Measurements from ENCODE around the gene FOXL2NB.

DNA sequence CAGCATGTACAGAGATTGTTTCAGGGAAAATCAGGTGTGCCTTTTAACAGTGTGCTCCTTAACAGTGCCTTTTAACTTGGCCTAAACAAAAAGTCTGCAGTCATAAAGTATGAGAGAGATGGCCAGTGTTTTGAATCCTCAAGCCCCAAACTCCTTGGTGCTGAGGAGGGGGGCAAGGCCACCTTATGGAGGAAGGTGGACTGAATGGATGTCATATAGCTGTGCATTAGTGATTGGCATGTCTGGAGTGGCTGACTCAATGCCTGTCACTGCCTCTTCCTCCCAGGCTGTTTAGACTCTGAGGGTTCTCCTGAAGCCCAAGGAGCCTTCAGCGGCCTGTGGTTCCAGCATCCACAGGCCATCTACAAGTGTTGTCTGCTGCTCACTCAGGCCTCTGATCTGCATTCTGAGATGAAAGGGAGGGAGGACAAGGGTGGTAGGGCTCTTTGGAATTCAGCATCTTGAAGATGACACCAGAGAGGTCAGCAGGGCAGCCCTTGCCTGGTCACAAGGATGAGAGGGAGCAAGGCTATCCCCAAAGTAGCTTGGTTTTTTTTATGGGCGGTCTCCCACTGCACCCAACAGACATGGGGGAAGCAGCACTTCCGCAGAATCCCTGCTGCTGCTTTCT, 1.5 kb downstream of the FOXL2NB start:
- TF ChIP-seq, protein P1, sequence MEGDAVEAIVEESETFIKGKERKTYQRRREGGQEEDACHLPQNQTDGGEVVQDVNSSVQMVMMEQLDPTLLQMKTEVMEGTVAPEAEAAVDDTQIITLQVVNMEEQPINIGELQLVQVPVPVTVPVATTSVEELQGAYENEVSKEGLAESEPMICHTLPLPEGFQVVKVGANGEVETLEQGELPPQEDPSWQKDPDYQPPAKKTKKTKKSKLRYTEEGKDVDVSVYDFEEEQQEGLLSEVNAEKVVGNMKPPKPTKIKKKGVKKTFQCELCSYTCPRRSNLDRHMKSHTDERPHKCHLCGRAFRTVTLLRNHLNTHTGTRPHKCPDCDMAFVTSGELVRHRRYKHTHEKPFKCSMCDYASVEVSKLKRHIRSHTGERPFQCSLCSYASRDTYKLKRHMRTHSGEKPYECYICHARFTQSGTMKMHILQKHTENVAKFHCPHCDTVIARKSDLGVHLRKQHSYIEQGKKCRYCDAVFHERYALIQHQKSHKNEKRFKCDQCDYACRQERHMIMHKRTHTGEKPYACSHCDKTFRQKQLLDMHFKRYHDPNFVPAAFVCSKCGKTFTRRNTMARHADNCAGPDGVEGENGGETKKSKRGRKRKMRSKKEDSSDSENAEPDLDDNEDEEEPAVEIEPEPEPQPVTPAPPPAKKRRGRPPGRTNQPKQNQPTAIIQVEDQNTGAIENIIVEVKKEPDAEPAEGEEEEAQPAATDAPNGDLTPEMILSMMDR (IDR thresholded peaks at IDR 0.05) = no peak
- TF ChIP-seq POLR2AphosphoS5 (IDR thresholded peaks at IDR 0.05; ENCODE audit: low read depth, low read length) = no peak

Data from Panc1 (cell line).